A549 (cell line): ENCODE measurements around the gene SCGB1D2. TPM values are rescaled to one million over a fixed set of nuclear protein-coding genes. Genes with fewer than 3 reads are reported as not detected.
"Not testable (repeated sequence)": the region's sequence is repeated elsewhere in the genome, so short reads cannot be mapped to it uniquely, and the experiment has no call there.

Experiments
- ATAC-seq, 2 experiments: fragments of 200-7000 bp in 1 of 2; fragments of >200 bp in 1 of 2; cut with Nextera tagmentation in 1 of 2; cut with Tn5 transposase in 1 of 2; 3 replicates each; pipeline versions ENCODE4 v1.8.0 to v1.9.1; 2018 to 2020; ENCODE audit warnings: mild to moderate bottlenecking in 1 of 2, moderate library complexity in 1 of 2
- CTCF ChIA-PET: fragments of 300-600 bp; sonication (Branson Sonifier 250); formaldehyde crosslinking; extraction: SDS; loops from one replicate; lab custom pipeline; 2021; ENCODE audit warnings: antibody characterized with exemption, inconsistent platforms; lab: Yijun Ruan, JAX
- POLR2A ChIA-PET: fragments of 350-600 bp; formaldehyde crosslinking; extraction: SDS; loops from one replicate; lab custom pipeline; 2021; ENCODE audit warnings: antibody characterized with exemption, inconsistent platforms; lab: Yijun Ruan, JAX
- DNase-seq, 2 experiments: peaks; one replicate each; pipeline versions ENCODE4 v3.0.0 to v3.0.0-alpha.2; 2011 to 2016; ENCODE audit warnings: low read depth in 1 of 2, low spot score in 1 of 2
- FAIRE-seq: peaks from 2 replicates; lab custom pipeline; 2011; peaks lifted over from hg19 to GRCh38; lab: Jason Lieb, UNC
- H3K27ac ChIP-seq, 2 experiments: fragments of >200 bp; sonication (Bioruptor Twin); formaldehyde crosslinking; 3 replicates each; pipeline ENCODE4 v1.5.1; 2016 to 2017
- H3K4me1 ChIP-seq: fragments of >200 bp; sonication (Bioruptor Twin); formaldehyde crosslinking; 3 replicates; pipeline ENCODE4 v1.6.1; 2016
- H3K4me2 ChIP-seq: fragments of >200 bp; sonication (Bioruptor Twin); formaldehyde crosslinking; 3 replicates; pipeline ENCODE4 v1.6.1; 2016
- H3K4me3 ChIP-seq: fragments of >200 bp; sonication (Bioruptor Twin); formaldehyde crosslinking; 3 replicates; pipeline ENCODE4 v1.5.1; 2016
- H3K9me3 ChIP-seq: fragments of >200 bp; sonication (Bioruptor Twin); formaldehyde crosslinking; 3 replicates; pipeline ENCODE4 v1.6.1; 2016
- BHLHE40 ChIP-seq: IDR thresholded peaks from 2 replicates; pipeline ENCODE4 v1.6.1; 2012; ENCODE audit warnings: low read depth, low read length, inconsistent platforms
- CBX8 ChIP-seq: fragments of 200-600 bp; sonication (generic); IDR thresholded peaks from 2 replicates; pipeline ENCODE4 v1.6.1; 2016
- CHD2 ChIP-seq: fragments of 150-350 bp; IDR thresholded peaks from 2 replicates; pipeline ENCODE4 v1.6.1; 2014; ENCODE audit warnings: low read length; ENCODE audit not compliant: partially characterized antibody
- CHD4 ChIP-seq: fragments of 200-600 bp; sonication (generic); IDR thresholded peaks from 2 replicates; pipeline ENCODE4 v1.6.1; 2016; ENCODE audit warnings: antibody characterized with exemption, mild to moderate bottlenecking, borderline replicate concordance
- EHMT2 ChIP-seq: fragments of 200-600 bp; sonication (generic); IDR thresholded peaks from 2 replicates; pipeline ENCODE4 v1.6.1; 2016; ENCODE audit warnings: antibody characterized with exemption, low read depth, mild to moderate bottlenecking, moderate library complexity
- EP300 ChIP-seq, 2 experiments: fragments of >200 bp; sonication (Bioruptor Twin); formaldehyde crosslinking; IDR thresholded peaks; 2 replicates in 1 of 2; 3 replicates in 1 of 2; pipeline ENCODE4 v1.6.1; 2016 to 2017
- FOXS1 ChIP-seq: fragments of 250-450 bp; sonication (Bioruptor Pico); IDR thresholded peaks from 2 replicates; pipeline ENCODE4 v1.5.0; 2020; ENCODE audit warnings: mild to moderate bottlenecking, moderate library complexity
- GATA3 ChIP-seq: IDR thresholded peaks from 2 replicates; pipeline ENCODE4 v1.6.1; 2012; ENCODE audit warnings: borderline replicate concordance
- HDAC2 ChIP-seq: fragments of 200-600 bp; sonication (generic); IDR thresholded peaks from 2 replicates; pipeline ENCODE4 v1.6.1; 2016
- HMGXB4 ChIP-seq: fragments of 250-450 bp; sonication (Bioruptor Pico); IDR thresholded peaks from 2 replicates; pipeline ENCODE4 v1.5.0; 2021; ENCODE audit warnings: mild to moderate bottlenecking, moderate library complexity, borderline replicate concordance
- HOXA7 ChIP-seq: fragments of 250-450 bp; sonication (Bioruptor Pico); IDR thresholded peaks from 2 replicates; pipeline ENCODE4 v1.5.0; 2020; ENCODE audit warnings: mild to moderate bottlenecking, moderate library complexity
- HOXB13 ChIP-seq: fragments of 250-450 bp; sonication (Bioruptor Pico); IDR thresholded peaks from 2 replicates; pipeline ENCODE4 v1.5.0; 2020; ENCODE audit warnings: low read depth, mild to moderate bottlenecking, moderate library complexity
- JUNB ChIP-seq: fragments of >200 bp; sonication (Bioruptor Twin); formaldehyde crosslinking; IDR thresholded peaks from 2 replicates; pipeline ENCODE4 v1.6.1; 2016
- KDM1A ChIP-seq: fragments of 200-600 bp; sonication (generic); IDR thresholded peaks from 2 replicates; pipeline ENCODE4 v1.6.1; 2016; ENCODE audit warnings: low read depth, mild to moderate bottlenecking
- KDM5A ChIP-seq: fragments of 200-600 bp; sonication (generic); IDR thresholded peaks from 2 replicates; pipeline ENCODE4 v1.6.1; 2016; ENCODE audit warnings: antibody characterized with exemption, mild to moderate bottlenecking
- MAFK ChIP-seq: fragments of 450-650 bp; IDR thresholded peaks from 2 replicates; pipeline ENCODE4 v1.6.1; 2014; ENCODE audit not compliant: partially characterized antibody
- MYC ChIP-seq: IDR thresholded peaks from 2 replicates; pipeline ENCODE4 v1.6.1; 2012; ENCODE audit warnings: mild to moderate bottlenecking, inconsistent platforms, low read length, improper control_type of control experiment, borderline replicate concordance
- NFE2L2 ChIP-seq: fragments of 150-350 bp; conservative IDR thresholded peaks from 2 replicates; pipeline ENCODE4 v1.6.1; 2014; ENCODE audit warnings: low read length
- PHF8 ChIP-seq: fragments of 200-600 bp; sonication (generic); IDR thresholded peaks from 2 replicates; pipeline ENCODE4 v1.6.1; 2016; ENCODE audit warnings: low read depth, mild to moderate bottlenecking, antibody characterized with exemption, moderate library complexity, borderline replicate concordance
- POLR2A ChIP-seq: IDR thresholded peaks from 2 replicates; pipeline ENCODE4 v1.6.1; 2012; ENCODE audit warnings: mild to moderate bottlenecking, low read length
- POLR2AphosphoS2 ChIP-seq: conservative IDR thresholded peaks from 2 replicates; pipeline ENCODE4 v1.6.1; 2012; ENCODE audit warnings: low read length, improper control_type of control experiment, inconsistent platforms
- REST ChIP-seq: fragments of 200-600 bp; sonication (generic); IDR thresholded peaks from 2 replicates; pipeline ENCODE4 v1.6.1; 2016; ENCODE audit warnings: antibody characterized with exemption, mild to moderate bottlenecking, moderate library complexity
- RNF2 ChIP-seq: fragments of 200-600 bp; sonication (generic); IDR thresholded peaks from 2 replicates; pipeline ENCODE4 v1.6.1; 2016; ENCODE audit warnings: low read depth, mild to moderate bottlenecking, antibody characterized with exemption, moderate library complexity, borderline replicate concordance
- SREBF2 ChIP-seq: fragments of 450-650 bp; IDR thresholded peaks from 2 replicates; pipeline ENCODE4 v1.6.1; 2014; ENCODE audit warnings: mild to moderate bottlenecking, moderate library complexity
- TFCP2L1 ChIP-seq: fragments of 250-450 bp; sonication (Bioruptor Pico); IDR thresholded peaks from 2 replicates; pipeline ENCODE4 v1.5.0; 2021; ENCODE audit warnings: mild to moderate bottlenecking
- ZC3H11A ChIP-seq: fragments of 450-650 bp; IDR thresholded peaks from 2 replicates; pipeline ENCODE4 v1.6.1; 2014; ENCODE audit warnings: antibody characterized with exemption, mild to moderate bottlenecking
- ZSCAN20 ChIP-seq: fragments of 250-450 bp; sonication (Bioruptor Pico); IDR thresholded peaks from 2 replicates; pipeline ENCODE4 v1.8.0; 2022; ENCODE audit warnings: mild to moderate bottlenecking, moderate library complexity
- WGBS: methylation state at CpG from one replicate; pipeline ENCODE4 v1.1.6; 2017; ENCODE audit errors: missing lambda C conversion rate; 5-methylcytosine and 5-hydroxymethylcytosine counted together
- polyA minus RNA-seq: library from RNA; depleted of rRNA, polyadenylated mRNA; stranded (reverse); fragments of >200 nt; gene quantifications from 2 replicates; pipeline ENCODE4 v1.2.3, GENCODE V29; 2011; rRNA and poly(A)+ RNA removed
- polyA plus RNA-seq, 4 experiments: library from polyadenylated mRNA; depleted of rRNA in 3 of 4; stranded (reverse); fragments of >200 nt; fragmentation: RNase III in 1 of 4; extraction: RNeasy Plus Mini Kit Qiagen cat#74134 plus additional on column Dnase treatment in 1 of 4; gene quantifications; 2 replicates in 3 of 4; 3 replicates in 1 of 4; pipeline ENCODE4 v1.2.3, GENCODE V29; 2011 to 2017

SCGB1D2 gene
- polyA plus RNA-seq (2011; rRNA removed) = not detected in 2 replicates
- polyA plus RNA-seq (2012; cell fraction: cytosol; rRNA removed) = not detected in 2 replicates
- polyA plus RNA-seq (2012; cell fraction: nucleus; rRNA removed) = not detected in 2 replicates
- not detected in 3 replicates for polyA plus RNA-seq (2017; fragmentation: RNase III; extraction: RNeasy Plus Mini Kit Qiagen cat#74134 plus additional on column Dnase treatment)
- polyA minus RNA-seq = not detected in 2 replicates

GRCh38 chr11:62242021-62242420 is at the start of gene SCGB1D2:
Gene SCGB1D2 (plus strand): TSS chr11:62242239. CDS start chr11:62242308, 69 bp downstream.
- no peak within 1 kb of the TSS for H3K27ac ChIP-seq
- DNase-seq (peak; percentile 23 to 50), ATAC-seq (peak; percentile 44 to 62; a peak in 5 of 6 replicates), FAIRE-seq (no peak)
- H3K4me1 ChIP-seq = peaks cover 8% of the 10 kb centered on the region; the same call in 2 of the 3 replicates
- no peak within 1 kb of the TSS for H3K4me3 ChIP-seq
- TF ChIP-seq KDM1A (no peak), HOXA7 (CRISPR knock-in tag) (no peak), EP300 (IDR thresholded peaks at IDR 0.05) (no peak), CHD2 (no peak), MAFK (no peak), JUNB (no peak), PHF8 (no peak), RNF2 (no peak), TFCP2L1 (CRISPR knock-in tag) (no peak), GATA3 (no peak), HMGXB4 (CRISPR knock-in tag) (no peak)
- WGBS = 0% methylated on average over 3 of the region's 3 CpGs
- H3K4me2 ChIP-seq = peak within 1 kb of the TSS; percentile 22; the same call in 1 of the 3 replicates
- H3K9me3 ChIP-seq = no peaks in the 10 kb centered on the region; the same call in 2 of the 3 replicates
- ChIA-PET CTCF (interaction anchor here (0.9 to 2.9 kb wide), 4 partner anchors 13 to 121 kb away, joined by 3 to 10 read pairs (median 8); no protein-coding TSS in a partner anchor), POLR2A (no interaction called here)

- no peak overlapping the region for H3K4me2 ChIP-seq
- H3K27ac ChIP-seq = no peak overlapping the region
- no peak overlapping the region for H3K4me3 ChIP-seq
- DNase-seq (no peak), ATAC-seq (peak; percentile 54 to 71), FAIRE-seq (no peak)
- TF ChIP-seq POLR2A = no peak
- no peak for TF ChIP-seq KDM5A
- TF ChIP-seq REST = peak; percentile 83
- H3K4me1 ChIP-seq = no peaks in the 10 kb centered on the region
- WGBS = 33% methylated on average over 4 of the region's 4 CpGs
- H3K9me3 ChIP-seq = no peaks in the 10 kb centered on the region
- POLR2A ChIA-PET = no interaction called here
- CTCF ChIA-PET = no interaction called here
These were observed 48.1 kb upstream of the SCGB1D2 start for GRCh38 chr11:62193952-62194351.

- H3K4me2 ChIP-seq, POLR2A ChIA-PET: not testable (repeated sequence)
- WGBS = 23% methylated on average over 5 of the region's 9 CpGs
These were observed 47.0 kb upstream of the SCGB1D2 start for GRCh38 chr11:62195010-62195409.

GRCh38 chr11:62195945-62196344 is 46.1 kb upstream of the SCGB1D2 start:
- no peak overlapping the region for H3K4me2 ChIP-seq
- POLR2A ChIA-PET = no interaction called here
- TF ChIP-seq HDAC2 = no peak
- no peak for TF ChIP-seq GATA3
- no peak for TF ChIP-seq BHLHE40
- no peak for TF ChIP-seq KDM5A
- TF ChIP-seq HOXB13 = no peak
- no peak for TF ChIP-seq CBX8
- no peak for TF ChIP-seq ZC3H11A
- TF ChIP-seq FOXS1 = no peak
- no peak for TF ChIP-seq CHD4
- TF ChIP-seq SREBF2 = no peak
- TF ChIP-seq NFE2L2 = no peak
- TF ChIP-seq MYC = no peak
- TF ChIP-seq EHMT2 = no peak
- TF ChIP-seq JUNB = no peak
- TF ChIP-seq POLR2AphosphoS2 = no peak
- TF ChIP-seq ZSCAN20 (CRISPR knock-in tag) = no peak
- TF ChIP-seq, all 56 proteins: peak for 0
- Histone ChIP-seq H3K4me1 (no peaks in the 10 kb centered on the region), H3K9me3 (no peaks in the 10 kb centered on the region), H3K4me3 (no peak overlapping the region), H3K27ac (no peak overlapping the region)
- 51% methylated on average over 7 of the region's 7 CpGs for WGBS
- DNase-seq (no peak), ATAC-seq (no peak), FAIRE-seq (no peak)
- CTCF ChIA-PET = interaction anchor here (0.8 kb wide), 1 partner anchor 499 kb away, joined by 3 read pairs; no protein-coding TSS in a partner anchor

More at GRCh38 chr11:62195010-62195409, 47.0 kb upstream of the SCGB1D2 start:
- CTCF ChIA-PET = interaction anchor here (0.8 kb wide), 1 partner anchor 500 kb away, joined by 3 read pairs; no protein-coding TSS in a partner anchor
- H3K4me3 ChIP-seq, H3K9me3 ChIP-seq, DNase-seq, FAIRE-seq, ATAC-seq, H3K27ac ChIP-seq, H3K4me1 ChIP-seq: not testable (repeated sequence)
